H9 (cell line): Measurements from ENCODE around the gene SLC35G6. TPM values are rescaled to one million over a fixed set of nuclear protein-coding genes. Genes with fewer than 3 reads are reported as not detected.
A peak's percentile ranks its signal among the peaks of the same experiment; 100 is the strongest.

Experiments used
- DNase-seq: peaks from one replicate; pipeline ENCODE4 v3.0.0-alpha.2; 2017
- H2AFZ ChIP-seq: one replicate; pipeline ENCODE4 v1.6.1; 2013; ENCODE audit warnings: mild to moderate bottlenecking, low read length, control low read depth, moderate library complexity
- H2AK5ac ChIP-seq: 2 replicates; pipeline ENCODE4 v1.6.1; 2013; ENCODE audit warnings: low read length, control low read depth, mixed read lengths; ENCODE audit not compliant: insufficient read length
- H2BK120ac ChIP-seq: one replicate; pipeline ENCODE4 v1.6.1; 2013; ENCODE audit warnings: low read depth, mild to moderate bottlenecking, low read length, control low read depth, inconsistent platforms; ENCODE audit not compliant: poor library complexity, severe bottlenecking
- H2BK12ac ChIP-seq: 2 replicates; pipeline ENCODE4 v1.6.1; 2013; ENCODE audit warnings: low read length, control low read depth, mixed read lengths, low read depth; ENCODE audit not compliant: insufficient read length
- H2BK15ac ChIP-seq: 2 replicates; pipeline ENCODE4 v1.6.1; 2013; ENCODE audit warnings: low read depth, low read length, control low read depth
- H2BK20ac ChIP-seq: one replicate; pipeline ENCODE4 v1.6.1; 2013; ENCODE audit warnings: low read depth, mild to moderate bottlenecking, low read length, control low read depth, inconsistent platforms; ENCODE audit not compliant: poor library complexity, severe bottlenecking
- H2BK5ac ChIP-seq: 2 replicates; pipeline ENCODE4 v1.6.1; 2013; ENCODE audit warnings: low read length, control low read depth, mixed read lengths; ENCODE audit not compliant: insufficient read length
- H3K14ac ChIP-seq: 2 replicates; pipeline ENCODE4 v1.6.1; 2013; ENCODE audit warnings: low read length, control low read depth; ENCODE audit not compliant: insufficient read depth
- H3K18ac ChIP-seq: 2 replicates; pipeline ENCODE4 v1.6.1; 2013; ENCODE audit warnings: low read depth, mild to moderate bottlenecking, mixed read lengths, low read length, control low read depth; ENCODE audit not compliant: insufficient read length
- H3K23ac ChIP-seq: 2 replicates; pipeline ENCODE4 v1.6.1; 2013; ENCODE audit warnings: low read length, control low read depth, mixed read lengths, low read depth; ENCODE audit not compliant: insufficient read length
- H3K23me2 ChIP-seq: 2 replicates; pipeline ENCODE4 v1.6.1; 2013; ENCODE audit warnings: low read depth, mild to moderate bottlenecking, mixed read lengths, low read length, control low read depth; ENCODE audit not compliant: insufficient read length, poor library complexity, severe bottlenecking
- H3K27ac ChIP-seq: 2 replicates; pipeline ENCODE4 v1.5.1; 2013; ENCODE audit warnings: low read length, control low read depth, mixed read lengths, low read depth; ENCODE audit not compliant: insufficient read length
- H3K27me3 ChIP-seq: 2 replicates; pipeline ENCODE4 v1.6.1; 2013; ENCODE audit warnings: low read length, control low read depth, inconsistent platforms; ENCODE audit not compliant: insufficient read depth
- H3K4ac ChIP-seq: 2 replicates; pipeline ENCODE4 v1.6.1; 2013; ENCODE audit warnings: low read depth, mild to moderate bottlenecking, control low read depth, inconsistent platforms, low read length, moderate library complexity
- H3K4me1 ChIP-seq: 2 replicates; pipeline ENCODE4 v1.6.1; 2013; ENCODE audit warnings: low read length, control low read depth, inconsistent platforms; ENCODE audit not compliant: insufficient read depth
- H3K4me2 ChIP-seq: 2 replicates; pipeline ENCODE4 v1.6.1; 2013; ENCODE audit warnings: low read length, control low read depth, mixed read lengths; ENCODE audit not compliant: insufficient read length, insufficient read depth
- H3K56ac ChIP-seq: 2 replicates; pipeline ENCODE4 v1.6.1; 2013; ENCODE audit warnings: low read depth, mild to moderate bottlenecking, mixed read lengths, low read length, control low read depth; ENCODE audit not compliant: insufficient read length
- H3K79me1 ChIP-seq: 2 replicates; pipeline ENCODE4 v1.6.1; 2013; ENCODE audit warnings: low read depth, mild to moderate bottlenecking, moderate library complexity, low read length, control low read depth, inconsistent platforms; ENCODE audit not compliant: insufficient read depth, poor library complexity, severe bottlenecking
- H3K79me2 ChIP-seq: 2 replicates; pipeline ENCODE4 v1.6.1; 2013; ENCODE audit warnings: low read length, control low read depth, inconsistent platforms; ENCODE audit not compliant: insufficient read depth
- H3K9ac ChIP-seq: 2 replicates; pipeline ENCODE4 v1.6.1; 2013; ENCODE audit warnings: low read length, control low read depth, mixed read lengths; ENCODE audit not compliant: insufficient read length; ENCODE audit errors: extremely low read depth
- H3K9me3 ChIP-seq: one replicate; pipeline ENCODE4 v1.6.1; 2013; ENCODE audit warnings: low read depth, low read length, inconsistent platforms; ENCODE audit not compliant: control insufficient read depth
- H3T11ph ChIP-seq: one replicate; pipeline ENCODE4 v1.6.1; 2013; ENCODE audit warnings: mild to moderate bottlenecking, low read length, control low read depth, inconsistent platforms
- H4K20me1 ChIP-seq: one replicate; pipeline ENCODE4 v1.6.1; 2013; ENCODE audit not compliant: control insufficient read depth, insufficient read length, insufficient read depth
- H4K5ac ChIP-seq: 2 replicates; pipeline ENCODE4 v1.6.1; 2013; ENCODE audit warnings: low read depth, mild to moderate bottlenecking, mixed read lengths, low read length, control low read depth; ENCODE audit not compliant: insufficient read length
- H4K8ac ChIP-seq: replicated peaks from 2 replicates; pipeline ENCODE4 v1.6.1; 2013; ENCODE audit warnings: low read length, control low read depth, mixed read lengths, low read depth; ENCODE audit not compliant: insufficient read length
- H4K91ac ChIP-seq: 2 replicates; pipeline ENCODE4 v1.6.1; 2013; ENCODE audit warnings: low read depth, mild to moderate bottlenecking, moderate library complexity, mixed read lengths, low read length, control low read depth; ENCODE audit not compliant: insufficient read length
- H3K27ac Mint-ChIP-seq, 3 experiments: 2 replicates in 2 of 3; 3 replicates in 1 of 3; pipeline ENCODE4 v1.8.0; 2020 to 2021; ENCODE audit warnings: mixed read lengths in 3 of 3, mild to moderate bottlenecking in 1 of 3, moderate library complexity in 1 of 3
- H3K27me3 Mint-ChIP-seq: 2 replicates; pipeline ENCODE4 v1.8.0; 2021; ENCODE audit warnings: low read depth, mild to moderate bottlenecking, moderate library complexity, mixed read lengths
- H3K36me3 Mint-ChIP-seq, 3 experiments: 2 replicates in 2 of 3; 3 replicates in 1 of 3; pipeline ENCODE4 v1.8.0; 2020 to 2021; ENCODE audit warnings: low read depth in 3 of 3, mixed read lengths in 3 of 3; ENCODE audit not compliant: insufficient read depth in 1 of 3
- H3K4me1 Mint-ChIP-seq, 2 experiments: 2 replicates each; pipeline ENCODE4 v1.8.0; 2020; ENCODE audit warnings: mixed read lengths in 2 of 2
- H3K4me3 Mint-ChIP-seq, 2 experiments: 2 replicates in 1 of 2; 3 replicates in 1 of 2; pipeline ENCODE4 v1.8.0; 2020 to 2021; ENCODE audit warnings: mild to moderate bottlenecking in 2 of 2, mixed read lengths in 2 of 2, moderate library complexity in 1 of 2
- H3K9me3 Mint-ChIP-seq, 2 experiments: 2 replicates in 1 of 2; 3 replicates in 1 of 2; pipeline ENCODE4 v1.8.0; 2020; ENCODE audit warnings: mild to moderate bottlenecking in 2 of 2, mixed read lengths in 2 of 2, moderate library complexity in 1 of 2
- WGBS: extraction: QIAGEN DNeasy Blood & Tissue Kit; methylation state at CpG from one replicate; pipeline ENCODE4 v1.1.7; 2013; ENCODE audit warnings: missing lambda C conversion rate, low lambda C conversion rate, mixed read lengths; ENCODE audit not compliant: insufficient read length; ENCODE audit errors: extremely low coverage; 5-methylcytosine and 5-hydroxymethylcytosine counted together
- total RNA-seq: library from RNA; stranded (reverse); gene quantifications from 2 replicates; pipeline ENCODE4 v1.2.1, GENCODE V29; 2021
- TF ChIP-seq, protein P1 (sequence below): fragments of 200-600 bp; sonication (generic); conservative IDR thresholded peaks from 3 replicates; pipeline ENCODE4 v1.8.0; 2021; ENCODE audit warnings: antibody characterized with exemption, mild to moderate bottlenecking

SLC35G6 gene
- total RNA-seq, 1 experiment from 2014 or later: not detected

- H3K4me1 Mint-ChIP-seq: peaks cover 9 to 21% of the 10 kb centered on the region in 2 experiments
- peaks cover 2% of the 10 kb centered on the region for H4K20me1 ChIP-seq
- H2BK12ac ChIP-seq: no peak overlapping the region
- H4K5ac ChIP-seq: no peak overlapping the region
- no peak overlapping the region for H3K4me2 ChIP-seq
- H4K8ac ChIP-seq: no peak overlapping the region
- no peak overlapping the region for H4K91ac ChIP-seq
- H3K79me1 ChIP-seq: no peaks in the 10 kb centered on the region
- H2AK5ac ChIP-seq: no peak overlapping the region
- no peaks in the 10 kb centered on the region for H3K27me3 Mint-ChIP-seq
- no peaks in the 10 kb centered on the region for H3K9me3 Mint-ChIP-seq
- H3K56ac ChIP-seq: no peak overlapping the region
- no peak overlapping the region for H3K9ac ChIP-seq
- no peak overlapping the region for H3K23ac ChIP-seq
- no peak overlapping the region for H2BK20ac ChIP-seq
- H3K27ac Mint-ChIP-seq: 0 out of 7 replicates have a peak overlapping the region, but pooled peaks of 1 of the 3 experiments have one; percentile 21
- no peaks in the 10 kb centered on the region for H3K23me2 ChIP-seq
- H3K36me3 Mint-ChIP-seq: peaks cover 3 to 20% (median 18%) of the 10 kb centered on the region in 3 experiments; a peak in 5 of 7 replicates
- no peak overlapping the region for H2BK120ac ChIP-seq
- H3K4me1 ChIP-seq: peaks cover 8% of the 10 kb centered on the region; the same call in 1 of the 2 replicates
- H2AFZ ChIP-seq: no peak overlapping the region
- no peaks in the 10 kb centered on the region for H3K27me3 ChIP-seq
- DNase-seq: no peak
- no peaks in the 10 kb centered on the region for H3K79me2 ChIP-seq
- H2BK5ac ChIP-seq: no peak overlapping the region
- H3K4me3 Mint-ChIP-seq: peak overlapping the region in 1 of 2 experiments; percentile 50; a peak in 1 of 5 replicates
- no peak overlapping the region for H3T11ph ChIP-seq
- no peak overlapping the region for H3K27ac ChIP-seq
- no peak overlapping the region for H3K18ac ChIP-seq
- TF ChIP-seq, protein P1, sequence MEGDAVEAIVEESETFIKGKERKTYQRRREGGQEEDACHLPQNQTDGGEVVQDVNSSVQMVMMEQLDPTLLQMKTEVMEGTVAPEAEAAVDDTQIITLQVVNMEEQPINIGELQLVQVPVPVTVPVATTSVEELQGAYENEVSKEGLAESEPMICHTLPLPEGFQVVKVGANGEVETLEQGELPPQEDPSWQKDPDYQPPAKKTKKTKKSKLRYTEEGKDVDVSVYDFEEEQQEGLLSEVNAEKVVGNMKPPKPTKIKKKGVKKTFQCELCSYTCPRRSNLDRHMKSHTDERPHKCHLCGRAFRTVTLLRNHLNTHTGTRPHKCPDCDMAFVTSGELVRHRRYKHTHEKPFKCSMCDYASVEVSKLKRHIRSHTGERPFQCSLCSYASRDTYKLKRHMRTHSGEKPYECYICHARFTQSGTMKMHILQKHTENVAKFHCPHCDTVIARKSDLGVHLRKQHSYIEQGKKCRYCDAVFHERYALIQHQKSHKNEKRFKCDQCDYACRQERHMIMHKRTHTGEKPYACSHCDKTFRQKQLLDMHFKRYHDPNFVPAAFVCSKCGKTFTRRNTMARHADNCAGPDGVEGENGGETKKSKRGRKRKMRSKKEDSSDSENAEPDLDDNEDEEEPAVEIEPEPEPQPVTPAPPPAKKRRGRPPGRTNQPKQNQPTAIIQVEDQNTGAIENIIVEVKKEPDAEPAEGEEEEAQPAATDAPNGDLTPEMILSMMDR: no peak
- no peaks in the 10 kb centered on the region for H3K9me3 ChIP-seq
- H2BK15ac ChIP-seq: no peak overlapping the region
- H3K14ac ChIP-seq: no peak overlapping the region
- H3K4ac ChIP-seq: no peak overlapping the region
- no CpG with 5 or more reads among the region's 9 CpGs for WGBS
These were observed 17.2 kb upstream of the SLC35G6 start for GRCh38 chr17:7464081-7464480.
